NCI-H1930 (cell line): ENCODE data around the gene GSTM3.
"Not testable (repeated sequence)": the region's sequence is repeated elsewhere in the genome, so short reads cannot be mapped to it uniquely, and the experiment has no call there.

Experiments
- DNase-seq, 2 experiments: peaks; one replicate each; lab custom pipeline; 2025; lab: John Stamatoyannopoulos, UW

The GSTM3 gene

GRCh38 chr1:109697066-109697465 lies 43.8 kb downstream of the GSTM3 start:
- DNase-seq: no peak

GRCh38 chr1:109695138-109695537 lies 45.7 kb downstream of the GSTM3 start:
- not testable (repeated sequence) for DNase-seq

- DNase-seq: not testable (repeated sequence)
Observed at GRCh38 chr1:109694400-109694799, 46.4 kb downstream of the GSTM3 start.

- no peak for DNase-seq
Observed at GRCh38 chr1:109691759-109692158, 49.1 kb downstream of the GSTM3 start.

GRCh38 chr1:109689844-109690405 lies 50.9 kb downstream of the GSTM3 start:
- DNase-seq: no peak

- no peak for DNase-seq
Observed at GRCh38 chr1:109687641-109688499, 53.0 kb downstream of the GSTM3 start, which contains the start of gene GSTM1. Gene GSTM1 (plus strand): TSS chr1:109687817. CDS start chr1:109687874, 57 bp downstream.

GRCh38 chr1:109687109-109687508 lies 53.7 kb downstream of the GSTM3 start:
- DNase-seq: not testable (repeated sequence)

GRCh38 chr1:109685890-109686289 lies 54.9 kb downstream of the GSTM3 start:
- DNase-seq: not testable (repeated sequence)

GRCh38 chr1:109685399-109685798 lies 55.4 kb downstream of the GSTM3 start:
- DNase-seq: not testable (repeated sequence)

GRCh38 chr1:109684777-109685176 lies 56.1 kb downstream of the GSTM3 start:
- not testable (repeated sequence) for DNase-seq
